GM03348 (cell line): ENCODE data around the gene PPP1R13B.

Experiments
- DNase-seq: peaks from one replicate; pipeline ENCODE4 v3.0.0; 2012; ENCODE audit warnings: low spot score

The PPP1R13B gene

DNA sequence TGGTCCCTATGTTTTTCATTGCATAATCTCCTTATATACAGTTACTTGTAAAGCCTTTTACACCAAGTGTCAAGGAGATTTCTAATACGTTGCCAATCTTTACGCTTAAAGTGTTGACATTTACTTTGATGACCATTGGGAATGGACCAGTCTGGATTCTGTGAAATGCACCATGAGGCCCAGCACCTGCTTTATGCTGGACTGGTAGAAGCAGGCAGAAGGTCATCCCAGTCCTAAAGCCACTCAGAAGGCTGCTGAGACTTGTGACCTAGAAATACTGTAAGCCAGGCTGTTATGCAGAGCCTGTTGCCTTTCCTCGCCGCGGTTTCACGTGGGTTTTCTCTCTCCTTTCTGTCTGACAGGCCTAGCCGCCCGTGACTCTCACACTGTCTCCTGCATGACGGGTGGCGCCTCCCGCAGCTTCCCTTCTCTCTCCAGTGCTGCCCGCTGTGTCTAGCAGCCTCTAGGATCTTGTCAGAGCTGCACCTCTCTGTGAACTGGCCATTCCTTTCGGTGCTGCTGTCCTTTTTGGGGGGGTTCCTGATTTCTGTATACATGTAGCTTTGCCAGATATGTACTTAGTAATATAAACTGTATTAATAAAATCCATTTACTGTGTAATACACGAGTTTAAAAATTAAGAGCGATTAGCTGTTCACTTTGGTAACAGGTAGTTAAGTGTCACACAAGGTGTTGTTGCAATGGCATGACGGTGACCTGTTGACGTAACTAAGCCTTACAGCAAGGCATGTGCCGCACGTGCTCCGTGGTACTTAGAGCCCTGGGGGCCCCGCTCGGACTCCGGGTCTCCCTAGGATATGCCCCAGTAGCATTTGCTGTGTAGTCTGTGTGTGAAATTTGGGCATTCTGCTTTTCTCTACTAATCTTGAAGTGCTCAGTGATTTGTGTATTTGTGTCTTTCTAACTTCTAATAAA is 161.8 kb downstream of the PPP1R13B start:
- DNase-seq, result no peak

DNA sequence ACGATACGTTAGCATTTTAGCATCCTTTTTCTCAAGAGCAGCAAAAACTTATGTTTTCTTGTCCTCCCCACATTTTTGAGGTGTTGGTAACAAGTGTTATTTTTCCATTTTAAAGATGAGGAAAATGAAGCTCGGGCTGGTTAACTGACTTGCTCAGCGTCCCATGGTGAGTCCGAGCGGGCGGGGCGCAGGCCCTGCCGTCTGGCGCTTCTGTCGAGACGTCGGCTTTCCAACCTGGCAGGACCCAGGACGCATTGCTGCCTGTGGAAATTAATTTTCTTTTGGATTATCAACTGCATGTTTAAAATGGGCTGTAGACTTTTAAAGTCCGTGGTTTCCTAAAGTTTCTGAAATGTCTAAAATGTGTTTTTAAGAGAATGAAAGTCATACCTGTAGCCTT is 162.5 kb downstream of the PPP1R13B start:
- DNase-seq, result no peak

DNA sequence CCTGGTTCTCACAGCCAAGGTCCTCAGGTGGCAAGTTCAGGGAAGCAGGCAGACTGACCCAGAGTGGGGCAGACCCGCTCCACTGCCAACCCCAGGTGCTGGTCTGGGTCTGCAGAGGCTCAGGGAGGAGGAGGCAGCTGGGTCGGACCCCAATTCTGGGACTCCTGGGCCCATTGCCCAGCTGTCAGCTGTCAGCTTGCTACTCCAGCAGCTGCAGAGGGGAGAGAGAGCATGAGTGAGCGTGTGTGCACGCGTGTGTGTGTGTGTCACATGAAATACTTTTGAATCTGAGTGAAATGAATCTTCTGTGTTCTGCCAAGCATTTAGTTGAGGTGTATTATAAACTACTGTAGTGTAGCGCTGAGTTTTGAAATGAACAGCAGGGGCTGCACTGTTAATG is 162.9 kb downstream of the PPP1R13B start:
- no peak for DNase-seq
